Measurements from ENCODE around the gene TXNDC12. TPM values are rescaled to one million over a fixed set of nuclear protein-coding genes. Genes with fewer than 3 reads are reported as not detected.

TXNDC12 gene
- total and polyA plus RNA-seq, 10 donors, result 10.3 to 49.5 (median 41.8) TPM

DNA sequence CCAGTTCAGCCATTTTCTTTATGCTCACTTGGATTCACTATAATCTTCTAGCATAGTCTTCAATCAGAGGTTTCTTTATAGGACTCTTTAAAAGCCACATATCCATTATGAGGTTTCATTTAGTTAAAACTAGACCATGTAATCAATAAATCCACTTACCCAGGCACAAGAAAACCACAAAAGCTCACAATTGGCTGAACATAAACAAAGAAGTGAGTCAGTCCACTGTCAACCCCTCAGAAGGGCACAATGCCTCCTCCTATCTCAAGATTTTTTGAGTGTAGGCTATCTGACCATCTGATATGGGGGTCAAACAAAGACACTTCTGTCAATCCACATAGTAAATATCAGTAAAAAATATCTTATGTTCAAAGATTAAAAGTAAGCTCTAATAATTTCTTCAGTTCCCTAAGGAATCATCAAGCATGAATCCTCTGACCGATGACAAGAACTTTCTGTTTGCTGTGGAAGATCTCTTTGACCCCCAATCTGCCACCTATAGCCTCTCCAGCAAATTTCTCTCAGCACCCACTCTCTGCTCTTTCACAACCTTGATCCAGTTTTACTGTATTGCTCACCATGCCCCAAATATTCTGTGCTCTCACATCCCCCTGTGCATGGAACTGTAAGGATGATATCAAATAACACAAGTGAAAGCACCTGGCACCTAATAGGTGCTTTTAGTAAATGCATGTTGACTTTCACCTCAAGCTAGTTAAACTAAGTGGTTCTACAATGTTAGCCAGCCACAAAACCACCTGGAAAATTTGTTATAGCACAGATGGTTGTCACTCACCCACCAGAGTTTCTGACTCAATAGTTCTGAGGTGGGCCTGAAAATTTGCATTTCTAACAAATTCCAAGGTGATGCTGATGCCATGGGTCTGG, 81.2 kb downstream of the TXNDC12 start:
- 81 to 87% (median 84%) methylated on average over 1 of the region's 1 CpG for WGBS, 5 donors
- Histone ChIP-seq H3K27me3 (replicated peaks in 1 of 7) (no peaks in the 10 kb centered on the region), H3K4me1 (no peaks in the 10 kb centered on the region), H3K4me3 (no peak overlapping the region), H3K27ac (no peak overlapping the region), H3K9me3 (no peaks in the 10 kb centered on the region), H3K36me3 (no peaks in the 10 kb centered on the region)
- no peak for TF ChIP-seq POLR2A (IDR thresholded peaks at IDR 0.05)
- TF ChIP-seq POLR2AphosphoS5 (IDR thresholded peaks at IDR 0.05), result no peak
- TF ChIP-seq, protein P1, sequence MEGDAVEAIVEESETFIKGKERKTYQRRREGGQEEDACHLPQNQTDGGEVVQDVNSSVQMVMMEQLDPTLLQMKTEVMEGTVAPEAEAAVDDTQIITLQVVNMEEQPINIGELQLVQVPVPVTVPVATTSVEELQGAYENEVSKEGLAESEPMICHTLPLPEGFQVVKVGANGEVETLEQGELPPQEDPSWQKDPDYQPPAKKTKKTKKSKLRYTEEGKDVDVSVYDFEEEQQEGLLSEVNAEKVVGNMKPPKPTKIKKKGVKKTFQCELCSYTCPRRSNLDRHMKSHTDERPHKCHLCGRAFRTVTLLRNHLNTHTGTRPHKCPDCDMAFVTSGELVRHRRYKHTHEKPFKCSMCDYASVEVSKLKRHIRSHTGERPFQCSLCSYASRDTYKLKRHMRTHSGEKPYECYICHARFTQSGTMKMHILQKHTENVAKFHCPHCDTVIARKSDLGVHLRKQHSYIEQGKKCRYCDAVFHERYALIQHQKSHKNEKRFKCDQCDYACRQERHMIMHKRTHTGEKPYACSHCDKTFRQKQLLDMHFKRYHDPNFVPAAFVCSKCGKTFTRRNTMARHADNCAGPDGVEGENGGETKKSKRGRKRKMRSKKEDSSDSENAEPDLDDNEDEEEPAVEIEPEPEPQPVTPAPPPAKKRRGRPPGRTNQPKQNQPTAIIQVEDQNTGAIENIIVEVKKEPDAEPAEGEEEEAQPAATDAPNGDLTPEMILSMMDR (IDR thresholded peaks at IDR 0.05 in 8 of 11, conservative IDR thresholded peaks at IDR 0.05 in 3 of 11), result no peak
- intact Hi-C loops (cut with DNase I; ENCODE audit: low total_unique reads), result no loop called here
- no peak for DNase-seq

Small RNA genes lying within 50 kb of the gene (small RNA-seq; reads per million reads assigned to genes)
- gene RN7SL290P (0 reads per million in 4 donors), gene RNA5SP48 (0 to 0.35 (median 0.22) reads per million in 4 donors)

Other genes with a start within 250 kb of the TXNDC12 start
- gene NRDC, start 176.5 kb downstream of the TXNDC12 start, total RNA-seq, result 100 to 1,000 TPM; 105 to 189 (median 132) TPM
- 10 to 100 TPM; 61.3 to 85.5 (median 75.2) TPM for gene NRDC, start 176.5 kb downstream of the TXNDC12 start, polyA plus RNA-seq
- under 1 TPM; 0.11 to 0.32 (median 0.13) TPM for gene RAB3B, start 64.5 kb downstream of the TXNDC12 start, total RNA-seq
- gene RAB3B, start 64.5 kb downstream of the TXNDC12 start, polyA plus RNA-seq, result under 1 TPM in 1 of 3 donors, not detected in 2; 0.02 TPM
- 10 to 100 TPM in 3 of 7 donors, 1 to 10 TPM in 4; 7.4 to 15.7 (median 9.5) TPM for gene KTI12, start 21.4 kb downstream of the TXNDC12 start, total RNA-seq
- 10 to 100 TPM in 2 of 3 donors, 1 to 10 TPM in 1; 9.4 to 14.5 (median 12.0) TPM for gene KTI12, start 21.4 kb downstream of the TXNDC12 start, polyA plus RNA-seq
- gene BTF3L4, start 1.1 kb upstream of the TXNDC12 start, total RNA-seq, result 10 to 100 TPM; 30.0 to 48.6 (median 37.0) TPM
- 10 to 100 TPM; 29.5 to 40.2 (median 37.2) TPM for gene BTF3L4, start 1.1 kb upstream of the TXNDC12 start, polyA plus RNA-seq
- gene ZFYVE9, start 86.9 kb upstream of the TXNDC12 start, total RNA-seq, result 10 to 100 TPM in 4 of 7 donors, 1 to 10 TPM in 3; 7.2 to 16.7 (median 10.6) TPM
- gene ZFYVE9, start 86.9 kb upstream of the TXNDC12 start, polyA plus RNA-seq, result 1 to 10 TPM in 1 of 3 donors, under 1 TPM in 2; 0.72 to 2.2 (median 0.88) TPM

All from spleen (tissue), 11 donors.